Measurements from ENCODE around the gene TFF3. TPM values are rescaled to one million over a fixed set of nuclear protein-coding genes. Genes with fewer than 3 reads are reported as not detected.
A peak's percentile ranks its signal among the peaks of the same experiment; 100 is the strongest.

The TFF3 gene
- total RNA-seq, 1 donor from 2014 or later = not detected

DNA sequence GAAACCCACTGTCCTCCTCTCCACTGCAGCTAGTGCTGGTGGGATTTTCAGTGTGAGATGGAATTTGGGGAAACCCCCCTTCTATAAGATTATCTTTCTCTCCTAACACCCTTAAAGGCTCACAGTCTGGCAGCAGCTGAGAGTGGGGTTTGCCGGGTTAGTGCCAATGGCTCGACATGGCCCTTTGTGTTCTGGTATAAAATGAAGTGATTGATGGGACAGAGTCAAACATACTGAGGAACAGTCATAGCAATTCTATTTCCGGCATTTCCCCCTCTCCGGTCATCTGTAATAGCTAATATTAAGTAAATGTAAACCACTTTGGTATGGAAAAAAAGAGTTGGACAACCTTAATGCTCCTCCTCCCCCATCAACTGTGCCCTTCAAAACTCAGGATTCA lies 37.6 kb downstream of the TFF3 start:
- H3K9ac ChIP-seq = no peak overlapping the region
- H2AFZ ChIP-seq (replicated peaks) = no peak overlapping the region
- no peak for DNase-seq (ENCODE audit: low spot score)
- H3K27ac ChIP-seq = no peak overlapping the region
- no peaks in the 10 kb centered on the region for H3K27me3 ChIP-seq
- H3K36me3 Mint-ChIP-seq = no peaks in the 10 kb centered on the region
- H3K4me1 ChIP-seq = no peaks in the 10 kb centered on the region
- H3K36me3 ChIP-seq = no peaks in the 10 kb centered on the region
- H3K79me2 ChIP-seq (ENCODE audit: low read depth) = no peaks in the 10 kb centered on the region
- no peaks in the 10 kb centered on the region for H3K9me3 Mint-ChIP-seq
- TF ChIP-seq EZH2 (IDR thresholded peaks at IDR 0.05) (no peak), EZH2phosphoT487 (IDR thresholded peaks at IDR 0.05) (no peak)
- TF ChIP-seq, protein P1, sequence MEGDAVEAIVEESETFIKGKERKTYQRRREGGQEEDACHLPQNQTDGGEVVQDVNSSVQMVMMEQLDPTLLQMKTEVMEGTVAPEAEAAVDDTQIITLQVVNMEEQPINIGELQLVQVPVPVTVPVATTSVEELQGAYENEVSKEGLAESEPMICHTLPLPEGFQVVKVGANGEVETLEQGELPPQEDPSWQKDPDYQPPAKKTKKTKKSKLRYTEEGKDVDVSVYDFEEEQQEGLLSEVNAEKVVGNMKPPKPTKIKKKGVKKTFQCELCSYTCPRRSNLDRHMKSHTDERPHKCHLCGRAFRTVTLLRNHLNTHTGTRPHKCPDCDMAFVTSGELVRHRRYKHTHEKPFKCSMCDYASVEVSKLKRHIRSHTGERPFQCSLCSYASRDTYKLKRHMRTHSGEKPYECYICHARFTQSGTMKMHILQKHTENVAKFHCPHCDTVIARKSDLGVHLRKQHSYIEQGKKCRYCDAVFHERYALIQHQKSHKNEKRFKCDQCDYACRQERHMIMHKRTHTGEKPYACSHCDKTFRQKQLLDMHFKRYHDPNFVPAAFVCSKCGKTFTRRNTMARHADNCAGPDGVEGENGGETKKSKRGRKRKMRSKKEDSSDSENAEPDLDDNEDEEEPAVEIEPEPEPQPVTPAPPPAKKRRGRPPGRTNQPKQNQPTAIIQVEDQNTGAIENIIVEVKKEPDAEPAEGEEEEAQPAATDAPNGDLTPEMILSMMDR (IDR thresholded peaks at IDR 0.05) = no peak
- no peak overlapping the region for H3K4me2 ChIP-seq
- H3F3A ChIP-seq (ENCODE audit: low read depth) = no peaks in the 10 kb centered on the region
- H3K27ac Mint-ChIP-seq = no peak overlapping the region
- peaks cover 9% of the 10 kb centered on the region for H3K27me3 Mint-ChIP-seq (ENCODE audit: insufficient read depth, low read depth)
- no peak overlapping the region for H3K4me3 ChIP-seq
- H3K4me3 Mint-ChIP-seq = no peak overlapping the region
- no peaks in the 10 kb centered on the region for H3K4me1 Mint-ChIP-seq
- H3K9me3 ChIP-seq (ENCODE audit: low read depth) = no peaks in the 10 kb centered on the region
- H4K20me1 ChIP-seq (ENCODE audit: low read depth) = no peaks in the 10 kb centered on the region

DNA sequence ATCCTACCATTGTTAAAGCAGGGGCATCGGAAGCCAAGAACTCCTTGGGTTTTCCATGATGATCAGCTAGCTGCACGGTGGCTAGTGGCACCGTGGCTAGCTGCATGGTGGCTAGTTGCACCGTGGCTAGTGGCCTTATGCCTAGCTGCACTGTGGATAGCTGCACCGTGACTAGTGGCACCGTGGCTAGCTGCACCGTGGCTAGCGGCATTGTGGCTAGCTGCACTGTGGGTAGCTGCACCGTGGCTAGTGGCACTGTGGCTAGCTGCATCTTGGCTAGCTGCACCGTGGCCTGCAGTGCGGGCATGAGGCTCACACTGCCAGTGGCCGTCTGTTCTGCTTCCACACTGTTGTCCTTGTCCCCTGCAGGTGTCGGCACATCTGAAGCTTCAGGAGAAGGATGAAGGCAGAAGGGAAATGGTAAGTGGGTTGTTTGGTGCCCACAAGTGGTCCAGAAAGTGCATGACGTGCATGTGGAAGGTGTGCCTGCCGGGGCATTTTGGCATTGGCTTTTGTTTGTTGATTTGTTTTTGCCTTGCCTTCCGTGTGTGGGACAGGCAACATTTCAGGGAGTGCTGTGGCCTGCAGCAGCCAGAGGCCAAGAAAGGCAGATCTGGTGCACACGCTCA lies 38.6 kb downstream of the TFF3 start:
- no peak overlapping the region for H3K4me3 Mint-ChIP-seq
- DNase-seq (ENCODE audit: low spot score) = no peak
- Histone ChIP-seq H3K36me3 (no peaks in the 10 kb centered on the region), H2AFZ (replicated peaks) (no peak overlapping the region), H3K27ac (no peak overlapping the region), H3K9ac (no peak overlapping the region), H3K79me2 (ENCODE audit: low read depth) (no peaks in the 10 kb centered on the region), H3K4me3 (no peak overlapping the region), H4K20me1 (ENCODE audit: low read depth) (no peaks in the 10 kb centered on the region), H3K27me3 (no peaks in the 10 kb centered on the region), H3K4me1 (no peaks in the 10 kb centered on the region), H3F3A (ENCODE audit: low read depth) (no peaks in the 10 kb centered on the region), H3K9me3 (ENCODE audit: low read depth) (no peaks in the 10 kb centered on the region), H3K4me2 (no peak overlapping the region)
- TF ChIP-seq EZH2 (IDR thresholded peaks at IDR 0.05) = no peak
- TF ChIP-seq, protein P1 (IDR thresholded peaks at IDR 0.05) = peak; percentile 23
- no peaks in the 10 kb centered on the region for H3K36me3 Mint-ChIP-seq
- peaks cover 9% of the 10 kb centered on the region for H3K27me3 Mint-ChIP-seq (ENCODE audit: insufficient read depth, low read depth)
- no peaks in the 10 kb centered on the region for H3K9me3 Mint-ChIP-seq
- no peak overlapping the region for H3K27ac Mint-ChIP-seq
- no peaks in the 10 kb centered on the region for H3K4me1 Mint-ChIP-seq

DNA sequence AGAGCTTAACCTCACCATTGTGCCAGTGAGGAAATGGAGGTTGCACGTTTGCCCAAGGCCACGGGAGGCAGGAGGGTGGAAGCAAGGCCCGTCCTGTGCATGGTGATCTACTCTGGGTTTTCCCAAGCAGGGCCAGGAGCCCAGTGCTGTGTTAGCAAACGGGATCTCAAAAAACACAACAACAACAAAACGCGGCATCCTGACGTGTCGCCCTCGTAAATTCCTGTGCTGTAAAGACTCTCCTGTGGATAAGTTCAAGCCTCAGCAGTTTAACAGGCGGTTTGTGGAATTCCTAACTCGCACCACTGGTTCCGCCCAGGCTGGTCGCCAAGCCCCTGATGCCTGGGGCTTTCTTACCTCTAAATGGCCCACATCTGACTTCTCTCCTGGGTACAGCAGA lies 39.1 kb downstream of the TFF3 start:
- TF ChIP-seq EZH2phosphoT487 (IDR thresholded peaks at IDR 0.05) (no peak), EZH2 (IDR thresholded peaks at IDR 0.05) (no peak)
- TF ChIP-seq, protein P1 (IDR thresholded peaks at IDR 0.05) = no peak
- H3K27me3 ChIP-seq = no peaks in the 10 kb centered on the region
- Mint-ChIP-seq H3K4me1 (no peaks in the 10 kb centered on the region), H3K27me3 (ENCODE audit: insufficient read depth, low read depth) (peaks cover 9% of the 10 kb centered on the region), H3K9me3 (no peaks in the 10 kb centered on the region), H3K36me3 (no peaks in the 10 kb centered on the region), H3K4me3 (no peak overlapping the region), H3K27ac (no peak overlapping the region)
- no peak overlapping the region for H3K4me2 ChIP-seq
- no peaks in the 10 kb centered on the region for H3F3A ChIP-seq (ENCODE audit: low read depth)
- H3K9ac ChIP-seq = no peak overlapping the region
- H3K9me3 ChIP-seq (ENCODE audit: low read depth) = no peaks in the 10 kb centered on the region
- H4K20me1 ChIP-seq (ENCODE audit: low read depth) = no peaks in the 10 kb centered on the region
- H3K79me2 ChIP-seq (ENCODE audit: low read depth) = no peaks in the 10 kb centered on the region
- no peak overlapping the region for H2AFZ ChIP-seq (replicated peaks)
- H3K36me3 ChIP-seq = no peaks in the 10 kb centered on the region
- no peak overlapping the region for H3K27ac ChIP-seq
- DNase-seq (ENCODE audit: low spot score) = no peak
- no peak overlapping the region for H3K4me3 ChIP-seq
- H3K4me1 ChIP-seq = no peaks in the 10 kb centered on the region
